ENCODE data around the gene UNC13A. TPM values are rescaled to one million over a fixed set of nuclear protein-coding genes. Genes with fewer than 3 reads are reported as not detected.

Gene UNC13A
- total and polyA plus RNA-seq, 2 donors (not counting 3 experiments of a cell fraction or from before 2014, with no cell fraction given) = 0.04 to 0.09 TPM

- H3K9me1 ChIP-seq (replicated peaks; ENCODE audit: control insufficient read depth, extremely low read depth, insufficient read depth, low read length) = no peaks in the 10 kb centered on the region
- FAIRE-seq = no peak
Observed at GRCh38 chr19:17625980-17626379, 62.2 kb downstream of the UNC13A start.

GRCh38 chr19:17625043-17625442, 63.1 kb downstream of the UNC13A start:
- Histone ChIP-seq H3K9me1 (replicated peaks; ENCODE audit: control insufficient read depth, extremely low read depth, insufficient read depth, low read length) (no peaks in the 10 kb centered on the region), H3K27me3 (ENCODE audit: control insufficient read depth in 2 of 2, insufficient read depth in 2 of 2, low read length in 2 of 2) (no peaks in the 10 kb centered on the region), H3K9me3 (replicated peaks; ENCODE audit: control insufficient read depth, insufficient read depth, low read length) (no peaks in the 10 kb centered on the region), H3K4me3 (replicated peaks in 1 of 3; ENCODE audit: insufficient read depth in 1 of 3, low read depth in 1 of 3, low read length in 3 of 3) (no peak overlapping the region), H3K79me2 (ENCODE audit: control insufficient read depth, insufficient read depth, low read length) (no peaks in the 10 kb centered on the region), H3K4me1 (ENCODE audit: control insufficient read depth, extremely low read depth, insufficient read depth, low read length) (no peaks in the 10 kb centered on the region), H3K36me3 (ENCODE audit: control insufficient read depth in 2 of 2, extremely low read depth in 1 of 2, insufficient read depth in 2 of 2, low read length in 2 of 2) (no peaks in the 10 kb centered on the region), H2AFZ (ENCODE audit: low read depth, low read length) (no peak overlapping the region), H4K20me1 (replicated peaks; ENCODE audit: control insufficient read depth, extremely low read depth, insufficient read depth, low read length) (no peaks in the 10 kb centered on the region), H3K4me2 (ENCODE audit: insufficient read depth, low read length) (no peak overlapping the region), H3K9ac (replicated peaks; ENCODE audit: extremely low read depth, insufficient read depth, low read length) (no peak overlapping the region), H3K27ac (ENCODE audit: insufficient read depth, low read depth, low read length) (no peak overlapping the region)
- POLR2A ChIA-PET = interaction anchor here (0.6 kb wide), 1 partner anchor 226 kb away, joined by 5 read pairs; no protein-coding TSS in a partner anchor
- FAIRE-seq (no peak), DNase-seq (ENCODE audit: low read depth, low spot score) (no peak)
- CTCF ChIA-PET = no interaction called here
- no peak for TF ChIP-seq POLR2AphosphoS5 (IDR thresholded peaks at IDR 0.05; ENCODE audit: insufficient read depth, low read depth, low read length)
- no peak for TF ChIP-seq MAX (IDR thresholded peaks at IDR 0.05; ENCODE audit: insufficient read depth, insufficient read length)
- no peak for TF ChIP-seq CTCF (IDR thresholded peaks at IDR 0.05; ENCODE audit: extremely low read depth in 1 of 2, insufficient read depth in 1 of 2, low read depth in 1 of 2, low read length in 2 of 2)
- TF ChIP-seq EZH2 (IDR thresholded peaks at IDR 0.05; ENCODE audit: borderline replicate concordance, low read depth, low read length, severe bottlenecking) = no peak
- TF ChIP-seq FOS (IDR thresholded peaks at IDR 0.05; ENCODE audit: borderline replicate concordance, insufficient read depth, low read length) = no peak
- no peak for TF ChIP-seq JUN (IDR thresholded peaks at IDR 0.05; ENCODE audit: borderline replicate concordance, insufficient read depth, insufficient read length, low read depth)
- TF ChIP-seq POLR2A (IDR thresholded peaks at IDR 0.05; ENCODE audit: low read depth, low read length) = no peak
- no peak for TF ChIP-seq MYC (IDR thresholded peaks at IDR 0.05; ENCODE audit: low read depth, low read length)
- TF ChIP-seq GATA2 (IDR thresholded peaks at IDR 0.05; ENCODE audit: insufficient read depth, insufficient read length, low read depth, low read length) = no peak
- BruUV-seq (replicated peaks) = no TSS peak
- dilution Hi-C loops (cut with MboI; ENCODE audit: extremely low pct_ligation_motif_present, low sequenced_read_pairs) = no loop called here
- intact Hi-C loops (cut with micrococcal nuclease) = no loop called here

More at GRCh38 chr19:17625980-17626379, 62.2 kb downstream of the UNC13A start:
- H3K36me3 ChIP-seq (ENCODE audit: control insufficient read depth in 2 of 2, extremely low read depth in 1 of 2, insufficient read depth in 2 of 2, low read length in 2 of 2) = no peaks in the 10 kb centered on the region
- no peak overlapping the region for H3K4me3 ChIP-seq (replicated peaks in 1 of 3; ENCODE audit: insufficient read depth in 1 of 3, low read depth in 1 of 3, low read length in 3 of 3)
- ChIA-PET CTCF (no interaction called here), POLR2A (no interaction called here)
- no peak overlapping the region for H3K9ac ChIP-seq (replicated peaks; ENCODE audit: extremely low read depth, insufficient read depth, low read length)
- intact Hi-C loops (cut with micrococcal nuclease) = no loop called here
- H3K79me2 ChIP-seq (ENCODE audit: control insufficient read depth, insufficient read depth, low read length) = no peaks in the 10 kb centered on the region
- H3K27ac ChIP-seq (ENCODE audit: insufficient read depth, low read depth, low read length) = no peak overlapping the region
- BruUV-seq (replicated peaks) = no TSS peak
- no peaks in the 10 kb centered on the region for H3K4me1 ChIP-seq (ENCODE audit: control insufficient read depth, extremely low read depth, insufficient read depth, low read length)
- no peaks in the 10 kb centered on the region for H3K9me3 ChIP-seq (replicated peaks; ENCODE audit: control insufficient read depth, insufficient read depth, low read length)
- H3K4me2 ChIP-seq (ENCODE audit: insufficient read depth, low read length) = no peak overlapping the region
- no peaks in the 10 kb centered on the region for H3K27me3 ChIP-seq (ENCODE audit: control insufficient read depth in 2 of 2, insufficient read depth in 2 of 2, low read length in 2 of 2)
- no peak overlapping the region for H2AFZ ChIP-seq (ENCODE audit: low read depth, low read length)
- dilution Hi-C loops (cut with MboI; ENCODE audit: extremely low pct_ligation_motif_present, low sequenced_read_pairs) = no loop called here
- H4K20me1 ChIP-seq (replicated peaks; ENCODE audit: control insufficient read depth, extremely low read depth, insufficient read depth, low read length) = no peaks in the 10 kb centered on the region
- TF ChIP-seq JUN (IDR thresholded peaks at IDR 0.05; ENCODE audit: borderline replicate concordance, insufficient read depth, insufficient read length, low read depth) (no peak), MAX (IDR thresholded peaks at IDR 0.05; ENCODE audit: insufficient read depth, insufficient read length) (no peak)
- DNase-seq (ENCODE audit: low read depth, low spot score) = no peak

All from endothelial cell of umbilical vein (primary cell).